Loucy (cell line): Measurements from ENCODE around the gene UBL5.

Experiments used
- H2AFZ ChIP-seq: fragments of 200-600 bp; sonication (generic); 2 replicates; pipeline ENCODE4 v1.6.0; 2016; ENCODE audit warnings: antibody characterized with exemption, mild to moderate bottlenecking, low read length, moderate library complexity
- H3F3A ChIP-seq: fragments of 200-600 bp; 2 replicates; pipeline ENCODE4 v1.6.0; 2016; ENCODE audit warnings: antibody characterized with exemption, low read depth, mild to moderate bottlenecking
- H3K27me3 ChIP-seq: fragments of 200-600 bp; sonication (generic); 2 replicates; pipeline ENCODE4 v1.6.1; 2014; ENCODE audit warnings: low read length, mild to moderate bottlenecking; ENCODE audit not compliant: insufficient read depth, poor library complexity, severe bottlenecking
- H3K36me3 ChIP-seq: fragments of 200-600 bp; sonication (generic); 2 replicates; pipeline ENCODE4 v1.6.1; 2016; ENCODE audit warnings: low read length; ENCODE audit not compliant: insufficient read depth
- H3K4me1 ChIP-seq: fragments of 200-600 bp; sonication (generic); 2 replicates; pipeline ENCODE4 v1.5.1; 2014; ENCODE audit warnings: low read length, mild to moderate bottlenecking; ENCODE audit not compliant: insufficient read depth, poor library complexity, severe bottlenecking
- H3K4me2 ChIP-seq: fragments of 200-600 bp; sonication (generic); 2 replicates; pipeline ENCODE4 v1.6.0; 2014; ENCODE audit warnings: antibody characterized with exemption, low read length, low read depth, mild to moderate bottlenecking; ENCODE audit not compliant: poor library complexity, severe bottlenecking
- H3K4me3 ChIP-seq: fragments of 200-600 bp; sonication (generic); 2 replicates; pipeline ENCODE4 v1.5.1; 2014; ENCODE audit warnings: low read length, mild to moderate bottlenecking, mixed read lengths; ENCODE audit not compliant: poor library complexity, severe bottlenecking
- H3K79me2 ChIP-seq: fragments of 200-600 bp; sonication (generic); 2 replicates; pipeline ENCODE4 v1.6.1; 2014; ENCODE audit warnings: low read length; ENCODE audit not compliant: insufficient read depth
- H3K9ac ChIP-seq: fragments of 200-600 bp; sonication (generic); 2 replicates; pipeline ENCODE4 v1.6.0; 2014; ENCODE audit warnings: mild to moderate bottlenecking, low read depth, low read length, moderate library complexity; ENCODE audit not compliant: poor library complexity, severe bottlenecking
- H3K9me2 ChIP-seq: fragments of 200-600 bp; sonication (generic); replicated peaks from 2 replicates; pipeline ENCODE4 v1.6.1; 2016; ENCODE audit warnings: low read depth, low read length, mixed read lengths
- H3K9me3 ChIP-seq: fragments of 200-600 bp; sonication (generic); 2 replicates; pipeline ENCODE4 v1.6.1; 2014; ENCODE audit warnings: mild to moderate bottlenecking, antibody characterized with exemption, low read length, low read depth; ENCODE audit not compliant: insufficient read depth
- H4K20me1 ChIP-seq: fragments of 200-600 bp; sonication (generic); 2 replicates; pipeline ENCODE4 v1.6.0; 2014; ENCODE audit warnings: antibody characterized with exemption, low read length, mild to moderate bottlenecking; ENCODE audit not compliant: insufficient read depth, poor library complexity, severe bottlenecking
- CTCF ChIP-seq: fragments of 200-600 bp; sonication (generic); conservative IDR thresholded peaks from 2 replicates; pipeline ENCODE4 v1.5.1; 2014; ENCODE audit warnings: mild to moderate bottlenecking, antibody characterized with exemption, low read length
- EZH2phosphoT487 ChIP-seq: fragments of 200-600 bp; IDR thresholded peaks from 2 replicates; pipeline ENCODE4 v1.6.1; 2018; ENCODE audit warnings: antibody characterized with exemption, mild to moderate bottlenecking, moderate library complexity, borderline replicate concordance

The UBL5 gene

GRCh38 chr19:9806803-9807202, 20.9 kb upstream of the UBL5 start:
- TF ChIP-seq CTCF: no peak
- TF ChIP-seq EZH2phosphoT487: no peak
- no peaks in the 10 kb centered on the region for H3K27me3 ChIP-seq
- no peaks in the 10 kb centered on the region for H3K4me1 ChIP-seq
- H3K9me2 ChIP-seq: no peaks in the 10 kb centered on the region
- no peaks in the 10 kb centered on the region for H3K79me2 ChIP-seq
- no peaks in the 10 kb centered on the region for H3K9me3 ChIP-seq
- no peak overlapping the region for H2AFZ ChIP-seq
- H3K9ac ChIP-seq: no peak overlapping the region
- H4K20me1 ChIP-seq: no peaks in the 10 kb centered on the region
- H3K4me3 ChIP-seq: no peak overlapping the region
- H3K36me3 ChIP-seq: peaks cover 22% of the 10 kb centered on the region; the same call in 1 of the 2 replicates
- H3F3A ChIP-seq: no peaks in the 10 kb centered on the region
- no peak overlapping the region for H3K4me2 ChIP-seq

GRCh38 chr19:9808855-9809824, 18.6 kb upstream of the UBL5 start:
- H3K9me2 ChIP-seq: no peaks in the 10 kb centered on the region
- H3K79me2 ChIP-seq: no peaks in the 10 kb centered on the region; the same call in 1 of the 2 replicates
- TF ChIP-seq EZH2phosphoT487 (no peak), CTCF (no peak)
- no peaks in the 10 kb centered on the region for H4K20me1 ChIP-seq
- H3F3A ChIP-seq: no peaks in the 10 kb centered on the region
- no peak overlapping the region for H2AFZ ChIP-seq
- H3K9me3 ChIP-seq: no peaks in the 10 kb centered on the region
- no peak overlapping the region for H3K4me3 ChIP-seq
- H3K4me1 ChIP-seq: no peaks in the 10 kb centered on the region
- no peaks in the 10 kb centered on the region for H3K27me3 ChIP-seq
- no peak overlapping the region for H3K4me2 ChIP-seq
- H3K9ac ChIP-seq: no peak overlapping the region
- peaks cover 22% of the 10 kb centered on the region; the same call in 1 of the 2 replicates for H3K36me3 ChIP-seq

GRCh38 chr19:9811139-9811538, 16.6 kb upstream of the UBL5 start:
- Histone ChIP-seq H4K20me1 (no peaks in the 10 kb centered on the region), H3K4me2 (no peak overlapping the region), H3K4me3 (no peak overlapping the region), H2AFZ (no peak overlapping the region), H3F3A (no peaks in the 10 kb centered on the region), H3K27me3 (no peaks in the 10 kb centered on the region), H3K9me3 (no peaks in the 10 kb centered on the region), H3K36me3 (peaks cover 22% of the 10 kb centered on the region; the same call in 1 of the 2 replicates), H3K9me2 (no peaks in the 10 kb centered on the region), H3K9ac (no peak overlapping the region), H3K79me2 (peaks cover 6% of the 10 kb centered on the region), H3K4me1 (no peaks in the 10 kb centered on the region)
- TF ChIP-seq EZH2phosphoT487 (no peak), CTCF (no peak)
